GM23338 (cell line): ENCODE results near the gene TUBG1. TPM values are rescaled to one million over a fixed set of nuclear protein-coding genes. Genes with fewer than 3 reads are reported as not detected.

Source experiments
- ATAC-seq: fragments of 200-7000 bp; cut with Tn5 transposase; 3 replicates; pipeline ENCODE4 v1.9.1; 2020
- DNase-seq: peaks from one replicate; pipeline ENCODE4 v3.0.0-alpha.2; 2015; ENCODE audit warnings: low spot score
- H2AFZ ChIP-seq: fragments of 200-600 bp; sonication (generic); 2 replicates; pipeline ENCODE4 v1.8.0; 2016; ENCODE audit warnings: antibody characterized with exemption, mild to moderate bottlenecking, moderate library complexity
- H3F3A ChIP-seq: fragments of 200-600 bp; sonication (generic); replicated peaks from 2 replicates; pipeline ENCODE4 v1.8.0; 2017; ENCODE audit warnings: antibody characterized with exemption, mixed run types, low read depth
- H3K27ac ChIP-seq: fragments of 200-600 bp; sonication (generic); 2 replicates; pipeline ENCODE4 v1.6.1; 2016; ENCODE audit warnings: low read depth
- H3K27me3 ChIP-seq: fragments of 200-600 bp; sonication (generic); 2 replicates; pipeline ENCODE4 v1.8.0; 2016; ENCODE audit warnings: mild to moderate bottlenecking, mixed run types, moderate library complexity; ENCODE audit not compliant: insufficient read depth
- H3K36me3 ChIP-seq: fragments of 200-600 bp; sonication (generic); 2 replicates; pipeline ENCODE4 v1.8.0; 2016; ENCODE audit warnings: mild to moderate bottlenecking; ENCODE audit not compliant: insufficient read depth
- H3K4me1 ChIP-seq: fragments of 200-600 bp; sonication (generic); 2 replicates; pipeline ENCODE4 v1.8.0; 2016; ENCODE audit warnings: mild to moderate bottlenecking, moderate library complexity; ENCODE audit not compliant: insufficient read depth
- H3K4me2 ChIP-seq: fragments of 200-600 bp; sonication (generic); 2 replicates; pipeline ENCODE4 v1.7.1; 2017; ENCODE audit warnings: mixed run types
- H3K4me3 ChIP-seq: fragments of 200-600 bp; sonication (generic); 2 replicates; pipeline ENCODE4 v1.6.1; 2016; ENCODE audit warnings: mixed run types
- H3K79me2 ChIP-seq: fragments of 200-600 bp; sonication (generic); replicated peaks from 2 replicates; pipeline ENCODE4 v1.8.0; 2017; ENCODE audit warnings: mild to moderate bottlenecking; ENCODE audit not compliant: insufficient read depth
- H3K9me2 ChIP-seq: fragments of 200-600 bp; sonication (generic); 2 replicates; pipeline ENCODE4 v1.8.0; 2017; ENCODE audit not compliant: insufficient read depth
- H4K20me1 ChIP-seq: fragments of 200-600 bp; sonication (generic); replicated peaks from 2 replicates; pipeline ENCODE4 v1.8.0; 2017; ENCODE audit warnings: mild to moderate bottlenecking; ENCODE audit not compliant: insufficient read depth
- H3K27ac Mint-ChIP-seq: 2 replicates; pipeline ENCODE4 v1.8.0; 2020; ENCODE audit warnings: inconsistent platforms, mild to moderate bottlenecking, moderate library complexity, mixed read lengths
- H3K27me3 Mint-ChIP-seq: 3 replicates; pipeline ENCODE4 v1.8.0; 2022; ENCODE audit warnings: low read depth, mild to moderate bottlenecking, moderate library complexity, mixed read lengths, inconsistent platforms; ENCODE audit not compliant: insufficient read depth, poor library complexity
- H3K36me3 Mint-ChIP-seq: 3 replicates; pipeline ENCODE4 v1.8.0; 2021; ENCODE audit warnings: low read depth, mild to moderate bottlenecking, inconsistent platforms, moderate library complexity, mixed read lengths
- H3K4me1 Mint-ChIP-seq: 3 replicates; pipeline ENCODE4 v1.8.0; 2020; ENCODE audit warnings: mild to moderate bottlenecking, inconsistent platforms, mixed read lengths
- H3K4me3 Mint-ChIP-seq: 3 replicates; pipeline ENCODE4 v1.8.0; 2021; ENCODE audit warnings: moderate library complexity, mild to moderate bottlenecking, inconsistent platforms, mixed read lengths
- H3K9me3 Mint-ChIP-seq: 3 replicates; pipeline ENCODE4 v1.8.0; 2020; ENCODE audit warnings: moderate library complexity, mild to moderate bottlenecking, inconsistent platforms, mixed read lengths
- CREB1 ChIP-seq: fragments of 250-450 bp; sonication (Bioruptor Pico); IDR thresholded peaks from 2 replicates; pipeline ENCODE4 v1.5.0; 2020; ENCODE audit warnings: low read depth, mild to moderate bottlenecking, moderate library complexity
- EZH2 ChIP-seq: fragments of 200-600 bp; sonication (generic); IDR thresholded peaks from one replicate; pipeline ENCODE4 v1.8.0; 2017; ENCODE audit warnings: antibody characterized with exemption, mild to moderate bottlenecking, low read depth; ENCODE audit not compliant: unreplicated experiment
- EZH2phosphoT487 ChIP-seq: fragments of 200-600 bp; sonication (generic); IDR thresholded peaks from one replicate; pipeline ENCODE4 v1.8.1; 2018; ENCODE audit warnings: antibody characterized with exemption; ENCODE audit not compliant: unreplicated experiment
- JUNB ChIP-seq: IDR thresholded peaks from one replicate; pipeline ENCODE4 v1.6.1; 2016; ENCODE audit warnings: antibody characterized with exemption; ENCODE audit not compliant: unreplicated experiment
- POLR2AphosphoS5 ChIP-seq: IDR thresholded peaks from 2 replicates; pipeline ENCODE4 v1.6.1; 2016; ENCODE audit warnings: antibody characterized with exemption, low read depth
- STAT1 ChIP-seq: IDR thresholded peaks from one replicate; pipeline ENCODE4 v1.6.1; 2016; ENCODE audit warnings: antibody characterized with exemption; ENCODE audit not compliant: unreplicated experiment
- ZNF114 ChIP-seq: fragments of 250-450 bp; sonication (Bioruptor Pico); IDR thresholded peaks from 2 replicates; pipeline ENCODE4 v1.5.0; 2020; ENCODE audit warnings: mild to moderate bottlenecking, moderate library complexity
- ZNF331 ChIP-seq: fragments of 250-450 bp; sonication (Bioruptor Pico); IDR thresholded peaks from 2 replicates; pipeline ENCODE4 v1.5.0; 2020; ENCODE audit warnings: low read depth, mild to moderate bottlenecking, moderate library complexity
- polyA plus RNA-seq: library from polyadenylated mRNA; unstranded; fragments of >200 nt; fragmentation: Nextera tagmentation; extraction: Ambion mirVana; gene quantifications from 2 replicates; pipeline ENCODE4 v1.2.1, GENCODE V29; 2016
- total RNA-seq: library from RNA; depleted of rRNA; stranded (reverse); fragments of >200 nt; shearing (Covaris generic); gene quantifications from 2 replicates; pipeline ENCODE4 v1.2.3, GENCODE V29; 2014
- TF ChIP-seq, protein P1 (sequence below): fragments of 250-450 bp; sonication (Bioruptor Pico); IDR thresholded peaks from 2 replicates; pipeline ENCODE4 v1.5.0; 2020; ENCODE audit warnings: mild to moderate bottlenecking, moderate library complexity
- TF ChIP-seq, protein P2 (sequence below): IDR thresholded peaks from one replicate; pipeline ENCODE4 v1.6.1; 2018; ENCODE audit warnings: antibody characterized with exemption; ENCODE audit not compliant: unreplicated experiment
- TF ChIP-seq, protein P3 (sequence below), 2 experiments: fragments of 200-600 bp in 1 of 2; sonication (generic) in 1 of 2; conservative IDR thresholded peaks; 2 replicates each; pipeline versions ENCODE4 v1.5.1 to v1.6.1; 2016 to 2017; ENCODE audit warnings: antibody characterized with exemption in 2 of 2, low read depth in 2 of 2, mild to moderate bottlenecking in 2 of 2, moderate library complexity in 1 of 2

TUBG1 gene
- total and polyA plus RNA-seq, 2 experiments from 2014 or later, result 101 to 117 TPM

DNA sequence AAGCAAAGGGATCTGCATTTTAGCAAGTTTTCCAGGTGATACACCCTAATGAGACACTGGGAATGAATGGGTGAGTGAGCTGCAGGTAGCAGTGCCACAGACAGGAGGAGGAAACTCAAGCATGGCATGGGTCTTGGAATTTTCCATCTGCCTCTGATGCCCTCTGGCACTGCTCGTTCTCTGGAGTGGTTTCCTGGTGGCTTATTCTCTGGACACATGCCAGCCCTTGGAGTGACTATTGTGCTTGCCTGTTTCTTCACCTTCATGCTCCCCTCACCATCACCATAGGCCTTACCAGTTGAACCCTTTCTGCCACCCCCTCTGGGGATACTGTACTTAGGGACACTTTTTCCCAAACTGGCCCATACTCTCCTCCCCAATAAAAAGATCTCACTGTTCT, 45.9 kb upstream of the TUBG1 start (continued):
- TF ChIP-seq, protein P1, sequence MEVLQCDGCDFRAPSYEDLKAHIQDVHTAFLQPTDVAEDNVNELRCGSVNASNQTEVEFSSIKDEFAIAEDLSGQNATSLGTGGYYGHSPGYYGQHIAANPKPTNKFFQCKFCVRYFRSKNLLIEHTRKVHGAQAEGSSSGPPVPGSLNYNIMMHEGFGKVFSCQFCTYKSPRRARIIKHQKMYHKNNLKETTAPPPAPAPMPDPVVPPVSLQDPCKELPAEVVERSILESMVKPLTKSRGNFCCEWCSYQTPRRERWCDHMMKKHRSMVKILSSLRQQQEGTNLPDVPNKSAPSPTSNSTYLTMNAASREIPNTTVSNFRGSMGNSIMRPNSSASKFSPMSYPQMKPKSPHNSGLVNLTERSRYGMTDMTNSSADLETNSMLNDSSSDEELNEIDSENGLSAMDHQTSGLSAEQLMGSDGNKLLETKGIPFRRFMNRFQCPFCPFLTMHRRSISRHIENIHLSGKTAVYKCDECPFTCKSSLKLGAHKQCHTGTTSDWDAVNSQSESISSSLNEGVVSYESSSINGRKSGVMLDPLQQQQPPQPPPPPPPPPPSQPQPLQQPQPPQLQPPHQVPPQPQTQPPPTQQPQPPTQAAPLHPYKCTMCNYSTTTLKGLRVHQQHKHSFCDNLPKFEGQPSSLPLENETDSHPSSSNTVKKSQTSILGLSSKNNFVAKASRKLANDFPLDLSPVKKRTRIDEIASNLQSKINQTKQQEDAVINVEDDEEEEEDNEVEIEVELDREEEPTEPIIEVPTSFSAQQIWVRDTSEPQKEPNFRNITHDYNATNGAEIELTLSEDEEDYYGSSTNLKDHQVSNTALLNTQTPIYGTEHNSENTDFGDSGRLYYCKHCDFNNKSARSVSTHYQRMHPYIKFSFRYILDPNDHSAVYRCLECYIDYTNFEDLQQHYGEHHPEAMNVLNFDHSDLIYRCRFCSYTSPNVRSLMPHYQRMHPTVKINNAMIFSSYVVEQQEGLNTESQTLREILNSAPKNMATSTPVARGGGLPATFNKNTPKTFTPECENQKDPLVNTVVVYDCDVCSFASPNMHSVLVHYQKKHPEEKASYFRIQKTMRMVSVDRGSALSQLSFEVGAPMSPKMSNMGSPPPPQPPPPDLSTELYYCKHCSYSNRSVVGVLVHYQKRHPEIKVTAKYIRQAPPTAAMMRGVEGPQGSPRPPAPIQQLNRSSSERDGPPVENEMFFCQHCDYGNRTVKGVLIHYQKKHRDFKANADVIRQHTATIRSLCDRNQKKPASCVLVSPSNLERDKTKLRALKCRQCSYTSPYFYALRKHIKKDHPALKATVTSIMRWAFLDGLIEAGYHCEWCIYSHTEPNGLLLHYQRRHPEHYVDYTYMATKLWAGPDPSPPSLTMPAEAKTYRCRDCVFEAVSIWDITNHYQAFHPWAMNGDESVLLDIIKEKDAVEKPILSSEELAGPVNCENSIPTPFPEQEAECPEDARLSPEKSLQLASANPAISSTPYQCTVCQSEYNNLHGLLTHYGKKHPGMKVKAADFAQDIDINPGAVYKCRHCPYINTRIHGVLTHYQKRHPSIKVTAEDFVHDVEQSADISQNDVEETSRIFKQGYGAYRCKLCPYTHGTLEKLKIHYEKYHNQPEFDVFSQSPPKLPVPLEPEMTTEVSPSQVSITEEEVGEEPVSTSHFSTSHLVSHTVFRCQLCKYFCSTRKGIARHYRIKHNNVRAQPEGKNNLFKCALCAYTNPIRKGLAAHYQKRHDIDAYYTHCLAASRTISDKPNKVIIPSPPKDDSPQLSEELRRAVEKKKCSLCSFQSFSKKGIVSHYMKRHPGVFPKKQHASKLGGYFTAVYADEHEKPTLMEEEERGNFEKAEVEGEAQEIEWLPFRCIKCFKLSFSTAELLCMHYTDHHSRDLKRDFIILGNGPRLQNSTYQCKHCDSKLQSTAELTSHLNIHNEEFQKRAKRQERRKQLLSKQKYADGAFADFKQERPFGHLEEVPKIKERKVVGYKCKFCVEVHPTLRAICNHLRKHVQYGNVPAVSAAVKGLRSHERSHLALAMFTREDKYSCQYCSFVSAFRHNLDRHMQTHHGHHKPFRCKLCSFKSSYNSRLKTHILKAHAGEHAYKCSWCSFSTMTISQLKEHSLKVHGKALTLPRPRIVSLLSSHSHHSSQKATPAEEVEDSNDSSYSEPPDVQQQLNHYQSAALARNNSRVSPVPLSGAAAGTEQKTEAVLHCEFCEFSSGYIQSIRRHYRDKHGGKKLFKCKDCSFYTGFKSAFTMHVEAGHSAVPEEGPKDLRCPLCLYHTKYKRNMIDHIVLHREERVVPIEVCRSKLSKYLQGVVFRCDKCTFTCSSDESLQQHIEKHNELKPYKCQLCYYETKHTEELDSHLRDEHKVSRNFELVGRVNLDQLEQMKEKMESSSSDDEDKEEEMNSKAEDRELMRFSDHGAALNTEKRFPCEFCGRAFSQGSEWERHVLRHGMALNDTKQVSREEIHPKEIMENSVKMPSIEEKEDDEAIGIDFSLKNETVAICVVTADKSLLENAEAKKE (CRISPR knock-in tag), result no peak

DNA sequence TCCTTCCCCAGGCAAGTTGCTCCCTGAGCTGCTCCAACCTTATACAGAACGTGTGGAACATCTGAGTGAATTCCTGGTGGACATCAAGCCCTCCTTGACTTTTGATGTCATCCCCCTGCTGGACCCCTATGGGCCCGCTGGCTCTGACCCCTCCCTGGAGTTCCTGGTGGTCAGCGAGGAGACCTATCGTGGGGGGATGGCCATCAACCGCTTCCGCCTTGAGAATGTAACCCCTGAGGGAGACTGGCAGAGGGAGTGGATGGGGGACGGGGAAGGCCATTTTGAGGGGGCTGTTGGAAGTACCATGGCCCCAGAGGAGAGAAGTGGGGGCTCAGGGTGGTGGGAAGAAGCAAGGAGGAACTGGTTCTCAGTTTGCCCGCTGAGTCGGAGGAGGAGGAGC, 45.5 kb upstream of the TUBG1 start:
- Histone ChIP-seq H3K27me3 (no peaks in the 10 kb centered on the region), H3K79me2 (peaks cover 27% of the 10 kb centered on the region), H3K4me2 (no peak overlapping the region), H3K36me3 (peaks cover 4% of the 10 kb centered on the region; the same call in 1 of the 2 replicates), H2AFZ (no peak overlapping the region), H3K4me3 (no peak overlapping the region), H3K27ac (no peak overlapping the region), H3K4me1 (peaks cover 19% of the 10 kb centered on the region), H3F3A (peaks cover 28% of the 10 kb centered on the region), H3K9me2 (no peaks in the 10 kb centered on the region), H4K20me1 (no peaks in the 10 kb centered on the region)
- peak overlapping the region; percentile 96 for H3K4me3 Mint-ChIP-seq
- H3K27me3 Mint-ChIP-seq, result peaks cover 16% of the 10 kb centered on the region
- peaks cover 24% of the 10 kb centered on the region for H3K4me1 Mint-ChIP-seq
- ATAC-seq (no peak), DNase-seq (no peak)
- H3K27ac Mint-ChIP-seq, result no peak overlapping the region
- no peaks in the 10 kb centered on the region for H3K9me3 Mint-ChIP-seq
- peaks cover 38% of the 10 kb centered on the region for H3K36me3 Mint-ChIP-seq
- TF ChIP-seq STAT1, result no peak
- no peak for TF ChIP-seq JUNB
- TF ChIP-seq EZH2phosphoT487, result no peak
- no peak for TF ChIP-seq ZNF114 (CRISPR knock-in tag)
- no peak for TF ChIP-seq EZH2
- TF ChIP-seq CREB1 (CRISPR knock-in tag), result no peak
- no peak for TF ChIP-seq ZNF331 (CRISPR knock-in tag)
- TF ChIP-seq POLR2AphosphoS5, result no peak
- TF ChIP-seq, protein P2, sequence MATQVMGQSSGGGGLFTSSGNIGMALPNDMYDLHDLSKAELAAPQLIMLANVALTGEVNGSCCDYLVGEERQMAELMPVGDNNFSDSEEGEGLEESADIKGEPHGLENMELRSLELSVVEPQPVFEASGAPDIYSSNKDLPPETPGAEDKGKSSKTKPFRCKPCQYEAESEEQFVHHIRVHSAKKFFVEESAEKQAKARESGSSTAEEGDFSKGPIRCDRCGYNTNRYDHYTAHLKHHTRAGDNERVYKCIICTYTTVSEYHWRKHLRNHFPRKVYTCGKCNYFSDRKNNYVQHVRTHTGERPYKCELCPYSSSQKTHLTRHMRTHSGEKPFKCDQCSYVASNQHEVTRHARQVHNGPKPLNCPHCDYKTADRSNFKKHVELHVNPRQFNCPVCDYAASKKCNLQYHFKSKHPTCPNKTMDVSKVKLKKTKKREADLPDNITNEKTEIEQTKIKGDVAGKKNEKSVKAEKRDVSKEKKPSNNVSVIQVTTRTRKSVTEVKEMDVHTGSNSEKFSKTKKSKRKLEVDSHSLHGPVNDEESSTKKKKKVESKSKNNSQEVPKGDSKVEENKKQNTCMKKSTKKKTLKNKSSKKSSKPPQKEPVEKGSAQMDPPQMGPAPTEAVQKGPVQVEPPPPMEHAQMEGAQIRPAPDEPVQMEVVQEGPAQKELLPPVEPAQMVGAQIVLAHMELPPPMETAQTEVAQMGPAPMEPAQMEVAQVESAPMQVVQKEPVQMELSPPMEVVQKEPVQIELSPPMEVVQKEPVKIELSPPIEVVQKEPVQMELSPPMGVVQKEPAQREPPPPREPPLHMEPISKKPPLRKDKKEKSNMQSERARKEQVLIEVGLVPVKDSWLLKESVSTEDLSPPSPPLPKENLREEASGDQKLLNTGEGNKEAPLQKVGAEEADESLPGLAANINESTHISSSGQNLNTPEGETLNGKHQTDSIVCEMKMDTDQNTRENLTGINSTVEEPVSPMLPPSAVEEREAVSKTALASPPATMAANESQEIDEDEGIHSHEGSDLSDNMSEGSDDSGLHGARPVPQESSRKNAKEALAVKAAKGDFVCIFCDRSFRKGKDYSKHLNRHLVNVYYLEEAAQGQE, result no peak
- TF ChIP-seq, protein P3, sequence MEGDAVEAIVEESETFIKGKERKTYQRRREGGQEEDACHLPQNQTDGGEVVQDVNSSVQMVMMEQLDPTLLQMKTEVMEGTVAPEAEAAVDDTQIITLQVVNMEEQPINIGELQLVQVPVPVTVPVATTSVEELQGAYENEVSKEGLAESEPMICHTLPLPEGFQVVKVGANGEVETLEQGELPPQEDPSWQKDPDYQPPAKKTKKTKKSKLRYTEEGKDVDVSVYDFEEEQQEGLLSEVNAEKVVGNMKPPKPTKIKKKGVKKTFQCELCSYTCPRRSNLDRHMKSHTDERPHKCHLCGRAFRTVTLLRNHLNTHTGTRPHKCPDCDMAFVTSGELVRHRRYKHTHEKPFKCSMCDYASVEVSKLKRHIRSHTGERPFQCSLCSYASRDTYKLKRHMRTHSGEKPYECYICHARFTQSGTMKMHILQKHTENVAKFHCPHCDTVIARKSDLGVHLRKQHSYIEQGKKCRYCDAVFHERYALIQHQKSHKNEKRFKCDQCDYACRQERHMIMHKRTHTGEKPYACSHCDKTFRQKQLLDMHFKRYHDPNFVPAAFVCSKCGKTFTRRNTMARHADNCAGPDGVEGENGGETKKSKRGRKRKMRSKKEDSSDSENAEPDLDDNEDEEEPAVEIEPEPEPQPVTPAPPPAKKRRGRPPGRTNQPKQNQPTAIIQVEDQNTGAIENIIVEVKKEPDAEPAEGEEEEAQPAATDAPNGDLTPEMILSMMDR (conservative IDR thresholded peaks at IDR 0.05; ENCODE audit: low read depth in 2 of 2), result no peak
